ENCODE results near the gene TXNDC16. TPM values are rescaled to one million over a fixed set of nuclear protein-coding genes. Genes with fewer than 3 reads are reported as not detected.

The TXNDC16 gene
- total RNA-seq, 2 donors from 2014 or later: 11.5 to 17.5 TPM

- Histone ChIP-seq H3K27me3 (ENCODE audit: control insufficient read depth, insufficient read depth, low read length, poor library complexity, severe bottlenecking) (no peaks in the 10 kb centered on the region), H3K4me3 (ENCODE audit: low read length) (no peak overlapping the region), H3K36me3 (ENCODE audit: control insufficient read depth, insufficient read depth, low read length) (no peaks in the 10 kb centered on the region), H3K9me3 (ENCODE audit: control insufficient read depth, low read length) (no peaks in the 10 kb centered on the region), H3K27ac (ENCODE audit: low read depth, low read length) (no peak overlapping the region), H3K9ac (ENCODE audit: extremely low read depth, low read length, poor library complexity, severe bottlenecking) (no peak overlapping the region), H3K4me1 (ENCODE audit: control insufficient read depth, insufficient read depth, low read length) (no peaks in the 10 kb centered on the region)
- Mint-ChIP-seq H3K27me3 (ENCODE audit: insufficient read depth) (no peaks in the 10 kb centered on the region), H3K4me1 (no peaks in the 10 kb centered on the region), H3K27ac (no peak overlapping the region), H3K9me3 (no peaks in the 10 kb centered on the region), H3K4me3 (no peak overlapping the region), H3K36me3 (ENCODE audit: low read depth) (no peaks in the 10 kb centered on the region)
- TF ChIP-seq CTCF (conservative IDR thresholded peaks at IDR 0.05): no peak
- no peak for DNase-seq
- 89 to 100% methylated on average over 1 of the region's 1 CpG for WGBS, 2 experiments (ENCODE audit: insufficient coverage in 1 of 2, insufficient read length in 1 of 2)
Observed at GRCh38 chr14:52405314-52405713, 147.0 kb downstream of the TXNDC16 start.

- Histone ChIP-seq H3K9me3 (ENCODE audit: control insufficient read depth, low read length) (no peaks in the 10 kb centered on the region), H3K4me1 (ENCODE audit: control insufficient read depth, insufficient read depth, low read length) (peaks cover 10% of the 10 kb centered on the region), H3K4me3 (ENCODE audit: low read length) (no peak overlapping the region), H3K27ac (ENCODE audit: low read depth, low read length) (no peak overlapping the region), H3K36me3 (ENCODE audit: control insufficient read depth, insufficient read depth, low read length) (no peaks in the 10 kb centered on the region), H3K9ac (ENCODE audit: extremely low read depth, low read length, poor library complexity, severe bottlenecking) (no peak overlapping the region), H3K27me3 (ENCODE audit: control insufficient read depth, insufficient read depth, low read length, poor library complexity, severe bottlenecking) (no peaks in the 10 kb centered on the region)
- 85 to 91% methylated on average over 2 to 4 of the region's 4 CpGs for WGBS, 2 experiments (ENCODE audit: insufficient coverage in 1 of 2, insufficient read length in 1 of 2)
- H3K4me1 Mint-ChIP-seq: peaks cover 13% of the 10 kb centered on the region
- H3K27ac Mint-ChIP-seq: no peak overlapping the region
- TF ChIP-seq CTCF (conservative IDR thresholded peaks at IDR 0.05): no peak
- no peak for DNase-seq
- H3K27me3 Mint-ChIP-seq (ENCODE audit: insufficient read depth): no peaks in the 10 kb centered on the region
- no peak overlapping the region for H3K4me3 Mint-ChIP-seq
- H3K9me3 Mint-ChIP-seq: no peaks in the 10 kb centered on the region
- H3K36me3 Mint-ChIP-seq (ENCODE audit: low read depth): no peaks in the 10 kb centered on the region
Observed at GRCh38 chr14:52402812-52403526, 149.3 kb downstream of the TXNDC16 start.

- peaks cover 10% of the 10 kb centered on the region for H3K4me1 ChIP-seq (ENCODE audit: control insufficient read depth, insufficient read depth, low read length)
- no peaks in the 10 kb centered on the region for H3K36me3 Mint-ChIP-seq (ENCODE audit: low read depth)
- H3K9ac ChIP-seq (ENCODE audit: extremely low read depth, low read length, poor library complexity, severe bottlenecking): no peak overlapping the region
- peaks cover 4% of the 10 kb centered on the region for H3K9me3 Mint-ChIP-seq
- no peak for TF ChIP-seq CTCF (conservative IDR thresholded peaks at IDR 0.05)
- no peaks in the 10 kb centered on the region for H3K9me3 ChIP-seq (ENCODE audit: control insufficient read depth, low read length)
- no peaks in the 10 kb centered on the region for H3K36me3 ChIP-seq (ENCODE audit: control insufficient read depth, insufficient read depth, low read length)
- no peak overlapping the region for H3K27ac ChIP-seq (ENCODE audit: low read depth, low read length)
- DNase-seq: no peak
- H3K27ac Mint-ChIP-seq: no peak overlapping the region
- peaks cover 13% of the 10 kb centered on the region for H3K4me1 Mint-ChIP-seq
- no peak overlapping the region for H3K4me3 ChIP-seq (ENCODE audit: low read length)
- WGBS, 2 experiments (ENCODE audit: insufficient coverage in 1 of 2, insufficient read length in 1 of 2): 83 to 95% methylated on average over 3 of the region's 3 CpGs
- no peak overlapping the region for H3K4me3 Mint-ChIP-seq
- H3K27me3 ChIP-seq (ENCODE audit: control insufficient read depth, insufficient read depth, low read length, poor library complexity, severe bottlenecking): no peaks in the 10 kb centered on the region
- H3K27me3 Mint-ChIP-seq (ENCODE audit: insufficient read depth): no peaks in the 10 kb centered on the region
Observed at GRCh38 chr14:52400846-52401245, 151.5 kb downstream of the TXNDC16 start.
